GM18502 (cell line): Measurements from ENCODE around the gene FAM162A.
"Not testable (repeated sequence)": the region's sequence is repeated elsewhere in the genome, so short reads cannot be mapped to it uniquely, and the experiment has no call there.

Experiments
- ATAC-seq: cut with Tn5 transposase; IDR thresholded peaks from one replicate; pipeline ENCODE4 v1.9.1; 2021; ENCODE audit warnings: mild to moderate bottlenecking; ENCODE audit not compliant: unreplicated experiment, poor library complexity

Gene FAM162A

DNA sequence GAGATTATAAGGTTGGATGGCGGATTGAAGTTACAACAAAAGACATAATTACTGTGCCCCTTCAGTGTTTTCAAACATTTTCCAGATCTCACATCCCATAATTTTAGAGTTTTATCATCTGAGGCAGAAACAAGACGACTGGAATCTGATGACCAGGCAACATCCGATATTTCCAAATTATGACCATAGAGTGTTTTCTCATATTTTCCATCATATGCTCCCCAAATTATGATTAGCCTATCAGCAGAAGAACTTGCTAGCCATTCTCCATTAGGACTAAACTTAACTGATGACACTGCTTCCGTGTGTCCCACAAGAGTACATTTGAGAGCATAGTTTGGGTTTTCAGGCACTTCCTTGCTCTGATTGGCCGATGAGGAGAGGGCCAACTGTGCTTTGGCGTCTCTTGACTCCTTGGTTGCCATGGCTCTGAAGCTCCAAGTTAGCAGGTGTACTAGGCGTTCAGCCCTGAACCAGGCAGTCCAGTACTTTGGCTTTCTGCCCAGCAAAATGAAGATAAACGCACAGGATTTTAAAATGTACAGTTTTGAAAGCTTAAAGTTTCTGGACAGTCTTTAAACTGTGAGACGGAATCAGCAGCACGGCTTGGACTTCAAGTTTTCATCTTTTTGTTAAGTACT, 31.2 kb downstream of the FAM162A start:
- ATAC-seq, result peak; percentile 60

DNA sequence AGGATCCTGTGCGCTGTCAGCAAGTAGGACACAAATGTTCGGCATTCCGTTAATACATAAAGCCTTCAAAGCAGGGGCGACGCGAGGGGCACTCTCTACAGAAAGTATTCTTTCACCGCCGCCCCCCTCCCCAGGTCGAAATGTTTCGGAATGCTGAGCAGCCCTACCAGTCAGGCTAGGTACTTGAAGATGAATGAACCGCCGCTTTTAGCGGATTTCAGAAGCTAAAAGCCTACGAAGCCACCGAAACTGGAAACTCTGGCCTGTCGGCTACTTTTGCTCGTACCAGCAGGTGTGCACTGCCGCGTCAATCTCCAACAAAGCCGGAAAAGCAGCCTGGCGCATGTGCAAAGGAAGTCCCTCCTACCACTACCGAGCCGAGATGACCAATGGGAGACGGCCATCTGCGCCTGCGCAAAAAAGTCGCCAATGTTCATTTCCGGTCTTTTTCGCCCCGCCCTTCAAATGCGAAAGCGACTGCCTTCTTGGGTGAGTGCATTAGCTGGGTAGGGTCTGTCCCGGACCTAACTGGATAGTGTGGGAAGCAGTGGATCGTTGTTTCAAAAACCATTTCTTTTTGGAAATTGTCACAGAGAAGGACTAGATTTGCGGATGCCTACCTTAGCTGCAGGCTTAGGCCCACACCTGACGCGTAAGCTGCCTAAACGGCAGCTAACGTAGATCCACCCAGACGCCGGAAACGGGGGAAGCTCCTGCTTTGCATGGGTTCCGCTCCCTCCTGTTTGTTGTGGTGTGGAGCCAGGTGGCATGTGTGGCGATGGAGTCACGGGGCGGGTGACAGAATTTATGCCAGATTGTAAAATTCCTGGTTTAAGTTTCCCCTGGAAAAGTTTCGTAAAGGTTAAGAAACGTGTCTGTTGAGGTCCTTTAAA, 32.0 kb downstream of the FAM162A start, which contains the start of gene WDR5B:
Gene WDR5B (minus strand): TSS at position 301 of the 893 bp plus-strand sequence. CDS start 534 bp downstream, outside the sequence.
- ATAC-seq, result peak; percentile 89

DNA sequence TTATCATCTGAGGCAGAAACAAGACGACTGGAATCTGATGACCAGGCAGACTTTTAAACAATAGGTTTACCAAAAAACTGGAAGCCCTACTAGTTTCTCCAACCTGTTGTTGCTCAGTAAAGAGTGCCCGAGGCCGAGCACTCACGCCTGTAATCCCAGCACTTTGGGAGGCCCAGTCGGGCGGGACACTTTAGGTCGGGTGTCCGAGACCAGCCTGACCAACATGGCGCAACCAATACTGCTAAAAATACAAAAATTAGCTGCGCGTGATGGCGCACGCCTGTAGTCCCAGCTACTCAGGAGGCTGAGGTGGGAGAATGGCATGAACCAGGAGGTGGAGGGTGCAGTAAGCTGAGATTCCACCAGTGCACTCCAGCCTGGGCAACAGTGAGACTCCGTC, 33.0 kb downstream of the FAM162A start:
- no peak for ATAC-seq

DNA sequence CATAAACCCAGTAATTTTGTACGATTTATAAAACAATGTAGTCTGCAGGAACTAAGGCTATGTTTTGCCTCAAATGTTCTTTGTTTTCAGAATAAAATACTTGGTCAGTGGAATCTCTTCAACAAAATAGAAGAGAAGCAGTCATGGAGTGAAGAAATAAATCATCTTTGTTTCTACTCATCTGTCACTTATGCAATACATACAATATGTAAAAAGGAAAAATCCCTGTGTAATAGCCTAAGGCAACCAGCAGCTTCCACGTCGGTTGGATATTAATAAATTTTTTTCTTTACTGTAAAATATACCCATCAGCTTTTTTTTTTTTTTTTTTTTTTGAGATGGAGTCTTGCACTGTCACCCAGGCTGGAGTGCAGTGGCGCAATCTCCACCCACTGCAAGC, 37.1 kb downstream of the FAM162A start:
- no peak for ATAC-seq

DNA sequence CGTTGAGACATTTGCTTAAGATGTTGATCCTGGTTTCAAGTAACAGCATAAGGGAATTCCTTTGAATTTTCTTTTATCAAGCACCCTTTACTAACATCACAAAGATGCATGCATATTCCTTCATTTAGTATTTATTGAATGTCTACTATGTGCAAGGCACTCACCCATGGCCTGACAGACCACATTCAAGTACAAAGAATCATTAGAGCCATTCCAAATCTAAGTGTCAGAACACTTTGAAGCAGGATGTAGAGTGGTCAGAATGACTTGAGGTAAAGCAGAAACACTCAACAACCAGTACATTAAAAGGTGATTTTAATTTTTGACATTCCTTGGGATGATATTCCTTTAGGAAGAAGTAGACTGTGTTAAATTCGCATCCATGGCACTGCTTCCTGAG, 37.9 kb downstream of the FAM162A start:
- ATAC-seq, result no peak

DNA sequence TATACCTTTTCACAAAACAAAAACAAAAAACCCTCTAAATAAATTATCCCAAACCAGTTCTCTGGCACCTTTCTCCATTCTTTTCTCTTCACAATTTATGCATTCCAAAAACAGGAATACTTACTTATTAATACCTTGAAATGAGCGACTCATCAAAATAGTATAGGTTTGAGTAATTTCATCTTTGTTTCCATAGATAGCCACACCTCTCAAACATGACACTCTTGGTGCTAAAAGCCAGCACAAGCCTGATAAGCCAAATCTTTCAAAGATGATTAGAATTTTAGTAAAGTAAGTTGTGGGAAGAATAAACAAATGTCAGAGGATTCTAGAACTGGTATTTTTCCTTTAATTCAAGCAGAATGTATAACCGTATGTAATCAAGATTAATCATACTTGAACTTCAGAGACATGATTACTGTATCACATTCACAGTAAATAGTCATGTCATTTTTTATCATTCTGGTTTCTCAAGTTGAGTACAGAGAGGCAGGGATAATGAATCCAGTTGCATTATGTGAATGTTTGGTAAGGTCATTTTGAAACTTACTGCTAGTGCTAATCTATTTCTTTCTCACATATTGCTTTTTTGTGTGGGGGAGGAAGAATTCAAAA, 44.0 kb downstream of the FAM162A start:
- ATAC-seq, result no peak

DNA sequence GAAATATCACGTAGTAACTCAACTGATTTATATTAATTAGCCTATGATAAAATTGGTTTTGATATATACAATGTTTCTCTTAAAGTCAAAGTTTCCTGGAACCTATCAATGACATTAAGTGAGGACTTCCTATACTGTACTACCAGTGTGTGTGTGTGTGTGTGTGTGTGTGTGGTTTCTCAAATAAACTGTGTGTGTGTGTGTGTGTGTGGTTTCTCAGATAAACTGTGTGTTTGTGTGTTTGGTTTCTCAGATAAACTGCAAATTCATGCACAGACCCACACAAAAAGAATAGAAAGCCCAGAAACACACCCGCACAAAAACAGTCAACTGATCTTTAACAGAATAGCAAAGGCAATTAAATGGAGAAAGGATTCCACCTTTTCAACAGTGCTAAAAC, 46.4 kb downstream of the FAM162A start:
- ATAC-seq, result no peak

DNA sequence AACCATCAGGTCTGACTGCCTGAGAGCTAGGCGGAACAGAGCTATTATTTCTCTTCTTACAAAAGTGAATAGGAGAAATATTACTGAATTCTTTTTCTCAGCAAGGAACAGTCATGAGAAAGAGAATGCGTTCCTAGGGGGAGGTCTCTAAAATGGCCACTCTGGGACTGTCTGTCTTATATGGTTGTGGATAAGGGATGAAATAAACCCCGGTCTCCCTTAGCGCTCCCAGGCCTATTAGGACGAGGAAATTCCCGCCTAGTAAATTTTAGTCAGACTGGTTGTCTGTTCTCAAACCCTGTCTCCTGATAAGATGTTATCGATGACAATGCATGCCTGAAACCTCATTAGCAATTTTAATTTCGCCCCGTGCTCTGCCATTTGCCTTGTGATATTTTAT, 52.0 kb downstream of the FAM162A start:
- no peak for ATAC-seq

DNA sequence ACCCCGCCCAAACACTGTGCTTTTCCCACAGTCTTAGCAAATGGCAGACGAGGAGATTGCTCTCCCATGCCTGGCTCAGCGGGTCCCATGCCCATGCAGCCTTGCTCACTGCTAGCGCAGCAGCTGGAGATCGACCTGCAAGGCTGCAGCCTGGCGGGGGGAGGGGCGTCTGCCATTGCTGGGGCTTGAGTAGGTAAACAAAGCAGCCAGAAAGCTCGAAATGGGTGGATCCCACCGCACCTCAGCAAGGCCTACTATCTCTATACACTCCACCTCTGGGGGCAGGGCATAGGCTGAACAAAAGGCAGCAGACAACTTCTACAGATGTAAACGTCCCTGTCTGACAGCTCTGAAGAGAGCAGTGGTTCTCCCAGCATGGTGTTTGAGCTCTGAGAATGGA, 59.1 kb downstream of the FAM162A start:
- ATAC-seq, result no peak

DNA sequence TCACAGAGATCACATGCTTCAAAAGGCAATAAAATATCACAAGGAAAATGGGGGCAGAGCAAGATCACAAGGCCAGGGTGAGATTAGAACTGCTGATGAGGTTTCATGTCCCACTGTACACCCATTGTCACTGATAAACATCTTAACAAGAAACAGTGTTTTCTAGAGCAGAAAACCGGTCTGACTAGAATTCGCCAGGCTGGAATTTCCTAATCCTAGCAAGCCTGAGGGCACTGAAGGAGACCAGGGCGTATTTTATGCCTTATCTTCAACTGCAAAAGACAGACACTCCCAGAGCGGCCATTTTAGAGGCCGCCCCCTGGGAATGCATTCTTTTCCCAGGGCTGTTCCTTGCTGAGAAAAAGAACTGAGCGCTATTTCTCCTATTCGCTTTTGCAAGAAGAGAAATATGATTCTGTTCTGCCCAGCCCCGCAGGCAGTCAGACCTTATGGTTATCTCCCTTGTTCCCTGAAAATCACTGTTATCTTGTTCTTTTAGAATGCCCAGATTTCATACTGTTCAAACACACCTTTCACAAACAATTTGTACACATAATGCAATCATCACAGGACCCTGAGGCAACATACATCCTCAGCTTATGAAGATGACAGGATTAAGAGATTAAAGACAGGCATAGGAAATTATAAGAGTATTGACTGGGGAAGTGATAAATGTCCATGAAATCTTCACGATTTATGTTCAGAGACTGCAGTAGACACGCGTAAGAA, 59.9 kb downstream of the FAM162A start:
- not testable (repeated sequence) for ATAC-seq

DNA sequence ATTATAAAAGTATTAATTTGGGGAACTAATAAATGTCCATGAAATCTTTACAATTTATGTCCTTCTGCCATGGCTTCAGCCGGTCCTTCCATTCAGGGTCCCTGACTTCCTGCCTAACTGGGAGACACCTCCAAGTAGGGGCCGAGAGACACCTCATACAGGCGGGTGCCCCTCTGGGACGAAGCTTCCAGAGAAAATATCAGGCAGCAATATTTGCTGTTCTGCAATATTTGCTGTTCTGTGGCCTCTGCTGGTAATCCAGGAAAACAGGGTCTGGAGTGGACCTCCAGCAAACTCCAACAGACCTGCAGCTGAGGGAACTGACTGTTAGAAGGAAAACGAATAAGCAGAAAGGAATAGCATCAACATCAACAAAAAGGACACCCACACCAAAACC, 60.5 kb downstream of the FAM162A start:
- not testable (repeated sequence) for ATAC-seq

DNA sequence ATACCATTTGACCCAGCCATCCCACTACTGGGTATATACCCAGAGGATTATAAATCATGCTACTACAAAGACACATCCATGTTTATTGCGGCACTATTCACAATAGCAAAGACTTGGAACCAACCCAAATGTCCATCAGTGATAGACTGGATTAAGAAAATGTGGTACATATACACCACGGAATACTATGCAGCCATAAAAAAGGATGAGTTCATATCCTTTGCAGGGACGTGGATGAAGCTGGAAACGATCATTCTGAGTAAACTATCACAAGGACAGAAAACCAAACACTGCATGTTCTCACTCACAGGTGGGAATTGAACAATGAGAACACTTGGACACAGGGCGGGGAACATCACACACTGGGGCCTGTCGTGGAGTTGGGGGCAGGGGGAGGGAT, 64.2 kb downstream of the FAM162A start:
- ATAC-seq, result not testable (repeated sequence)

DNA sequence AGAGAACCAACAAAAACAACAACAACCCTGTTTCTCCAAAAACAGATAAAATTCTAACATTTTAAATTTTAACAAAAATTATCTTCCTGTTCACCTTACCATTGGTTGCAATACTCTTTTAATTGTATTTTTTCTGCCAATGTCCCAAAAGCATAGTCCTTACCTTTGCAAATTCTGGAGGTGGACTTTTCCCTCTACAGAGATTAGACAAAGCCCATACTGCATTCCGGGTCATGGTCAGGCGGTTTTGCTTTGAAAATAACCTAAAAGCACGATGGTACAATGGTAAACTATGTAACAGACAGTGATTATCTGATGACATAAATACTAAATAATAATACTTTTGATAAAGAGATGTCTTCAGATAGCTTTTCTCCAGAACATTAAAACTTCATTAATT, 67.4 kb downstream of the FAM162A start:
- no peak for ATAC-seq

DNA sequence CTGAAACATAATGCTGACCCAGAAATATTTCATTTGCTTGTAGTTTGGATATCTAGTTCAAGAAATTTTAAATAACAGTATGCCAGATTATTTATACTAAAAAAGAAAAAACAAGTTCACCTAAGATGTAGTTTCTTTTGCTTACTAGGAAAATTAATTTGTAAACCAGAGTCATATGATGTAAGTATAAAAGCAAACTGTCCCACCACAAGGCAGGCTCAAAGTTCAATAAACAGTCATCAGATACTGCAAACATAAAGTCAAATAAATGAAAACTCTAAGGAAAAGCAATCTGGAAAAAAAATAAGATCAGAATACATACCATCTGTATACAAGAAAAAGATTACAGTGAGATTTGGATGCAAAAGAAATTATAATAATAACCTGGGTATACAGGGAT, 72.1 kb downstream of the FAM162A start:
- ATAC-seq, result no peak

DNA sequence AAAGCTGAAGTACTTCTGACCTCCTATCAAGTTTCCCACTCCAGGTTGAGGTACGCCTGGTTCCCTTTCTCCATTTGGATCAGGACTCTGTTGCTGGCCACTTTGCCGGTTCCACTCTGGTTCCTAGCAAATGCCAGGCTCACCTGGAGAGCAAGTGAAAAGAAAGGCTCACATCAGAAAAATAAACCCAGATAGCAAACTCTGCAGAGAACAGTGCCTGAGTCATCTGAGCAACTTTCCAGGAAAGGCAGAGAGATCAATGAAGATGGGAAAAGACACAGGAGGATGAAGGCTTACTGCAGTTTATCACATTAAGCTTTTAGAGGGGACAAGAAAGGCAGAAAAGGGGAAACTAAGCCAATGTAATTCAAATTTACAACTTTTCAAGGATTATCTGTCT, 73.7 kb downstream of the FAM162A start:
- ATAC-seq, result no peak

DNA sequence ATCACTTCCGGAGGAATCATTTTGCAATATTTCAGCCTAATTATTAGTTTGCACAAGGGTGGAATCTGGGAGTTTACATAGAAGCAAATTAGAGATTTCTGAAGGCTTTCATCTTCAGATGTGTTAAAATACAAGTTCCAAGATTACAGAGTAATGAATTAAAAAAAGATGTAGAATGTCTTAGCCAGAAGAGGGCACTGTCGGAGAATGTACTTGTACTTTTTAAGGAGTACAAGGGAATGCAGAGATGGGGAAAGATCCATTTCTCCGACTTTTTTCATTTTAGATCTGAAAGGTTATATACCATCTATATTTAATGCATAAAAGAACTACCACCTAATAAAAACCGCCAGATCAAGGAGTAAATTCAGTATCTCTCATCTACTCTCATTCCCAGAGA, 75.0 kb downstream of the FAM162A start:
- no peak for ATAC-seq

DNA sequence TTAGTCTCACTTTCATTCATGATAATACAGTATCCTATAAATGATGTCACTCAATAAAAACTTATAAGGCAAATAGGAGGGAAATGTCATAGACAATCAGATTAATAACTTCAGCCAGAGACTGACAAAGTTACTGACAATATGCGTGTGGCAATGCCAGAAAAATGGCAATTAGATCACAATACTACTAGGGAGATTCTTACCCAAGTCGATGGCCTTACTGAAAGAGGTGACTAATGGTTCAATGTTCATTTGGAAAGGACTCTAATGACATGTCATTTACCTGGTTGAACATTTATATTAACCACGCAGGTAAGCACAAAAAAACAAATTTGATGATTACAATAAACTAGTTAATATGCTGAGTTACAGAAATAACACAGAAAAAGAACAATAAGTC, 77.8 kb downstream of the FAM162A start:
- no peak for ATAC-seq
